Dedifferentiated amniotic fluid mesenchymal stem cell (primary cell): ENCODE measurements around the gene RBM20.
A peak's percentile ranks its signal among the peaks of the same experiment; 100 is the strongest.
"Not testable (repeated sequence)": the region's sequence is repeated elsewhere in the genome, so short reads cannot be mapped to it uniquely, and the experiment has no call there.

ENCODE experiments used
- DNase-seq: peaks from one replicate; pipeline ENCODE4 v3.0.0-alpha.2; 2016; ENCODE audit errors: extremely low spot score

The RBM20 gene

DNA sequence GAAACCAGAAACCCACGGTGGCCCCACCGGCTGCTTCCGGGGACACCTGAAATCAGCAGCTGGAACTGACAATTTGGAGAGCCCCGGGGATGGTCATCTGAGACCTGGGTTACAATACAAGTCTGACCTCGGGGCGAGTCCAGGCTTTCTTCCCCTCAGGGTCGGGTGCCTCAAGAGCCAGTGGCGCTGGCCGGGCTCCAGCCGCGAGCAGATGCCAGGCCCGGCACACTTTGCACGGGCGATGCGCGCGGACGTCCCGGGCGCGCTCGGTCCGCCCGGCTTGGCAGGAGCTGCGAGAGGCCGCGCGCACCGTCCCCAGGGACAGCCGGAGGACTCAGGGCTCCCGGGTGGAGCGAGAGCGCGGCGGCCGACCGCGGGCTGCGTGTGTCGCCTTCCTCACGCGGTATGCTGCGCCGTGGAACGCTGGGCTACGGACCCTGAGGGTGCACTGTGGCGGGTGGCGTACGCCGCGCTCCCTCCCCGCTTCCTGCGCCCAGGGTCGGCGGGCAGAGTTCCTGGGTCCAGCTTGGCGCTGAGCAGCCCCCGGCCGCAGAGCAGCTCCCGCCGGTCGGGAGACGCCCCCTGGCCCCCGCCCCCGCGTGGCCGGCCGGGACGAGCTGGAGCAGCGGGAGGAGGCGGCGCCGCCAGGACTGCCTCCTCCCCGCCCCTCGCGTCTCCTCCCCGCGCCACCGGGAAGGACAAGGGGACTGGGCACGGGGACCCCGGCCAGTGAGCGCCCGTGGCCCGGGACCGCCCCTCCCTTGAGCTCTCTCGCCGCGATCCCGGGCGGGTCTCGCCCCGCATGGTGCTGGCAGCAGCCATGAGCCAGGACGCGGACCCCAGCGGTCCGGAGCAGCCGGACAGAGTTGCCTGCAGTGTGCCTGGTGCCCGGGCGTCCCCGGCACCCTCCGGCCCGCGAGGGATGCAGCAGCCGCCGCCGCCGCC, at the start of gene RBM20:
Gene RBM20, plus strand, starts transcription at position 684 of the 945 bp plus-strand sequence. Its CDS starts 119 bp downstream, at position 803.
- no peak for DNase-seq

DNA sequence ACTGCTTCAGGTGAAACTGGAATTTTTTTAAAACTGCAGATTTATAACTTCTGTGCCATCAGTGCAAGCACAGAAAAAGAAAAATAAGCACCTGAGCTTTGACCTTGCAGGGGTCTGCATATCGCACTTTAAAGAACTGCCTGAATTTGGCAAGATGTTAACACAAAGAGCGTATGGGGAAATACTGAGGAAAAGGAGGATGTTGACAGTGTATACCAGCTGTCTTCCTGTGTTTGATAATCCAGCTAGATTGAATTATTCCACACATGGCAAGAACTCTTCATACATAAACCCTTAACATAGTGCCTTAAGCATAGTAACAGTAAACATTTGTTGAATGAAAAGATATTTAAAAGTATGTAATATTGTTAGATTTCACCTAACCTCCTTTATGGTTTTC, 46.7 kb upstream of the RBM20 start:
- no peak for DNase-seq

DNA sequence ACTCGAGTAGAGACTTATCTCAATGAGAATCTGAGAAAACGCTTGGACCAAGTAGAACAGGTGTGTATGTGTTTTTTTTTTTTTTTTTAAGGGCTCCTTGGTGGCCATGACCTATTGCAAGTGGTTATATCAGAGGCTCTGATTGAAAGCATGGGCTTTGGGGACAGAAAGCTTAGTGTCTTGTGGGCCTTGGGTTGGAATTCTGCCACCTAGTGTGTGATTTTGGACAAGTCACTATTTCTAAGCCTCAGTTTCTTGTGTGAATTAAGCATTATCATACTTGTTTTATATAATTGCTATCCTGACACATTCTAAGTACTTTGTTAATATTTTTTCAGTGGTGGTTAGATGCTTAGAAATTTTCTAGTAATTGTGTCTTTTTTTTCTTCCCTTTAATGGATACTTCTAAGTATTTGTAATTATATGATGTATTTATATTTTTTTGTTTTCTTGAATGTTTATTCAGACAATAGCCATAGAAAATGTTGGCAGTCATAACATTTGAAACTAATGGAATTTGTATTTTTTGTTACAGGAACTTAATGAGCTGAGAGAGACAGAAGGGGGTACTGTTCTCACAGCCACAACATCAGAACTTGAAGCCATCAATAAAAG, 43.5 kb upstream of the RBM20 start:
- DNase-seq: peak; percentile 39

DNA sequence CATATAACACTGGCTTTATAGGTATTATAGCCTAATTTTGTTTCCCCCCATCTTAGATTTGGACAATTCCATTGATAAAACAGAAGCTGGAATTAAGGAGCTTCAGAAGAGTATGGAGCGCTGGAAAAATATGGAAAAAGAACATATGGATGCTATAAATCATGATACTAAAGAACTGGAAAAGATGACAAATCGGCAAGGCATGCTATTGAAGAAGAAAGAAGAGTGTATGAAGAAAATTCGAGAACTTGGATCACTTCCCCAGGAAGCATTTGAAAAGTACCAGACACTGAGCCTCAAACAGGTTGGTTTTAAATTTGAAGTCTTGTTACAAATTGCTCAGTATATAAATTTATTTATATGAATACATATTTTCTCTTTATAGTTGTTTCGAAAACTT, 42.6 kb upstream of the RBM20 start:
- no peak for DNase-seq

DNA sequence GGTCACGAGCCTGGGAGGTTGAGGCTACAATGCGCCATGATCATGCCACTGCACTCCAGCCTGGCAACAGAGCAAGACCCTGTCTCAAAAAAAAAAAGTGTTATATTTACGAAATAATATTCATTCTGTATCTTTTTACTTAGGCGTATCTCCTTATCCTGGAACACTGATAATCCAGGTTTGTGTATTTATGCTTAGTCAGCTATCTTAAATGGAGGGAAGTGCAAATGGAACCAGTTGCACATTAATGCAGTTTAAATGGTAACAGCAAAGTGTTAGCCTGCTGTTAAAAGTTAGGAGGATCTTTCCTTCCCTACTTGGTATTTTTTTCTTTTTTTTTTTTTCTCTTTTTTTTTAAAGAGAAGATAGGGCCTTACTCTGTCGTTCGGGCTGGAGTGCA, 36.0 kb upstream of the RBM20 start:
- DNase-seq: no peak

DNA sequence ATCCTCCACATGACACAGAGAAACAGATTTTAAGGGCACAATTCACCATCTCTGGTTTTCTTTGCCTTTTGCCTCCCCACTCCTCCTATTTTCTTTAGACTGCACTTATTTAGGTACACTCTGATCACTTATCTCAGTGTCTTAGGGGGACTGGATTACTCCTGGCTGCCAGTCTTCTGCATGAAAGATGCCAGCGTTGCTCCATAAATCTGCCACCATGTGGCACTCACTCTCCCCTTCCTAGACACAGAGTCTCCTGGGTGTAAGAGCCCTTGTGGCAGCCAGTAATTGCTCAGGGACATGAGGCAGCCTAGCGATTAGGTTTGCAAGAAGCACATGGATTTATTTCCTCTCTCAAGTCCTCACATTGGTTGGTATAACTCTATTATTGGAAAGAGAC, 34.5 kb upstream of the RBM20 start:
- no peak for DNase-seq

DNA sequence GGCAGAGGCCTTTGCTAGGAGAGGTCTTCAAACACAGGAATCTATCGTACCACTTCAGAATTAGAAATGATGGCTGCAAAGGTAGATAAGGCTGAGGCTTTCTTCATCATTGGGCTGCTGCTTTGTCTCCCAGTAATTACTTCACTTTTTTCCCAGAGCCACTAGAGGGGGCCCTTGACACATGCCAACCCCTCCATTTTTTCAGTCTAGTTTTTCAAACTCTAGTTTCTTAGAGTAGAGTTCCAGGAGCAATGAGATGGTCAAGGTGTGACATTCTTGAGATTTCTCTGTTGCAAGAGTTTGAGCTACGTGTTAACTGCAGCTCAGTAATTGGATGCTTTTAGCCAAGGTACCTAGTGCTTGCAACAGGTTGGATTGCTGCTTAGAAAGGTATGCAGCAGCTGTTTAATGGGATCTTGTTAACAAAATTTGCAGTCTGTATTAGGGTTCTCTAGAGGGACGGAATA, 33.8 kb upstream of the RBM20 start:
- DNase-seq: peak; percentile 36

DNA sequence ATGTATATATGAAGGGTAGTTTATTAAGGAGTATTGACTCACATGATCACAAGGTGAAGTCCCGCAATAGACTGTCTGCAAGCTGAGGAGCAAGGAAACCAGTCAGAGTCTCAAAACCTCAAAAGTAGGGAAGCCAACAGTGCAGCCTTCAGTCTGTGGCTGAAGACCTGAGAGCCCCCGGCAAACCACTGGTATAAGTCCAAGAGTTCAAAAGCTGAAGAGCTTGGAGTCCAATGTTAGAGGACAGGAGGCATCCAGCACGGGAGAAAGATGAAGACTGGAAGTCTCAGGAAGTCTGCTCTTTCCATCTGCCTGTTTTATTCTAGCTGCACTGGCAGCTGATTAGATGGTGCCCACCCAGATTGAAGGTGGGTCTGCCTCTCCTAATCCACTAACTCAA, 33.4 kb upstream of the RBM20 start:
- not testable (repeated sequence) for DNase-seq

DNA sequence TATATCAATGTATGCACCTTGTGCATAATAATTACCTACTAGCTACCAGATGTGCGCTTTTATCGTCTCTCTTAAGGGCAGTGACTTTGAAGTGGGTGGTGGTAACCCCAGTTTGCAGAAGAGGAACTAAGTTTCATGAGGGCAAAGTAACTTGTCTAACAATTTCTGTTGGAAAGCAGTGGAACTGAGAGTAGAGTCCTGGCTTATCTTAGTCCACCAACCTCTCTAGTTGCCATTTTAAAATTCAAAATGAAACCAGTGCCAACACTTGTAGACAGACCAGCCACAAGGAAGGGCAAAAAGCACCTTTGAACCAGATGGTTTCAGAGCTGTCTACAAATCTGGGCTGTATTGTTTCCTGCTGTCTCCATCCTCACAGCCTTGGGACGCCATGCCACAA, 32.0 kb upstream of the RBM20 start:
- DNase-seq: no peak

DNA sequence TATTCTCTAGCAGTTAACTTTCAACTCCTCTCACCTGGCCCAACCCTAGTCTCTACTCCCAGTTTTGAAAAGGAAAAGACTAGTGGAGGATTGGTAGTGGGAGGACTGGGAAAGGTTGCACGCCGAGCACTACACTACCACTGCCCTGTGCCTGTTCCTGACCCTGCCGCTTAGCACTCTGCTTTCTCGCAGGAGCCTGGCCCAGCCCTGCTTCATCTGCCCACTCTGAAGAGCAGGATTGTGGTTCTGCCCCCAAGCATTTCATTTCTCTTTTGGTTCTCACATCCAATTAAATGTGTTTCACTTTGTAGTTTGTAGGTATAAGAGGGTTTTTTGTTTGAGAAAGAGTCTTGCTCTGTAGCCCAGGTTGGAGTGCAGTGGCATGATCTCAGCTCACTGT, 31.5 kb upstream of the RBM20 start:
- DNase-seq: no peak

DNA sequence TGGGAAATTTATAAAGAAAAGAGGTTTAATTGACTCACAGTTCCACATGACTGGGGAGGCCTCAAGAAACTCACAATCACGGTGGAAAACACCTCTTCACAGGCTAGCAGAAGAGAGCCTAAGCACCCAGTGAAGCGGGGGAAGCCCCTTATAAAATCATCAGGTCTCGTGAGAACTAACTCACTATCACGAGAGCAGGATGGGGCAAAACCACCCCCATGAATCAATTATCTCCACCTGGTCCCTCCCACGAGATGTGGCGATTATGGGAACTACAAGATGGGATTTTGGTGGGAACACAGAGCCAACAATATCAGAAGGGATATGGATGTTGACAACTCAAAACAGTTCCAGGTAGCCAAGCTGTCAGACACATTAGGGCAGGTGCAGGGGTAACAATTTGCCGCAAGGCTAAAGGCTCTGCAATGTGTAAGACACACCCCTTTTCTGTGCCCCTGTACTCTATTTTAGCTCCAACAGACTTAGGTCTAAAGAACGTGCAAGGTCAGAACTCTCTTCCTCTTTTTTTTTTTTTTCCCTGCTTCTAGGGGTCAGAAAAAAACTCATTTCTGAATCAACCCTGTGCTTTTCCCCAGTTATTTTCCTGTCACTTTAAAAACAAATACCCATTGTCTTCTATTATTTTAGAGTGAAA, 30.7 kb upstream of the RBM20 start:
- no peak for DNase-seq

DNA sequence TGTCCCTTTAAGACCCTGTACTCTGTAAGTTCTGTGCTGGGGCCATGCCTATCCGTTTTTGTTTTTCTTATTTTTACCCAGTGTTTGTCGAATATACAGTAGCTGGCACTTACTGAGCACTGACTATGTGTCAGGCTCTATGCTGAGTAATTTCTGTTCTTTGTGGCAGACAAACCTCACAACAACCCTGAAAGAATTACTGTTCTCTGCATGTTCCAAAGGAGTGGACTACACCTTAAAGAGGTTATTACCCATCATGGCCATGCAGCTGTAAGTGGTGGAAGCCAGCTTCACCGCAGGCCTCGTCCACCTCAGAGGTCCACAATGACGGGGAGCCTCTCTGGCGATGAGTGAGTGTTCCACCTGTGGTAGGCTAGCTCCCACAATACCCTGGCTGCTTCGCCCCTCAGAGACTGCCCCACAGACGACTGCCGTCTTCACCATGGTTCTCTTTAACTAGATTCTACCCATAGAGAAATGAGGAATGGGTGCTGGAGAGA, 30.1 kb upstream of the RBM20 start:
- DNase-seq: no peak

DNA sequence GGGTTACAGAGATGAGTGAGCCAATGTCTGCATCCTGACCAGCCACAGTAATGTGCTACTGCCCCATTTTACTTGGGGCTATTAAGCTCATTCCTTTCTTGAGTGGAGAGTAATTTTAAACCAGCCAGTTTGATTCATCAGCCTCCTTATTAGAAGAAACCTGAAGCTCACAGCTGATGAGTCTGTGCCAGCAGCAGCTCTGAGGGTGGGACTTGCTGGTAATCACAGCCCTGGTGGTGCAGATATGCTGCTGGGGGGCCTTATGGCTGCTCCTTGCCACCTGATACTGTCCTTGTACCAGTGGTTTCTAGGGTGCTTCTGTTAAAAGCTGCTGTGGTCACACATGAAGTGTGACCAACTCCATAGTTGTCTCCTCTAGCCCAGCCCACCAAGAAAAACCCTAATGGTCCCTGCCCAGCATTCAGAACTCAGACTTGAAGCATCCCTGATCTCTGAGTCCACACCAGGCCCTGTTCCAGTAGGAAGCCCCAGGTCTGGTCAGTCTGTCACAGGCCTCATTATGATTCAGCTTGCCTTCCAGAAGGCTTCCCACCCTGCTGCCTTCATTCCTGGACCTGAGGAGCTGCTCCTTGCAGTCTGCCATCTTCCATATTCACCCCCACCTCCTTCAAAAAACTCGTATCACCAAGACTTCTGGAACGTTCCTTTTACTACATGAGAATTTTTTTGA, 28.9 kb upstream of the RBM20 start:
- DNase-seq: no peak

DNA sequence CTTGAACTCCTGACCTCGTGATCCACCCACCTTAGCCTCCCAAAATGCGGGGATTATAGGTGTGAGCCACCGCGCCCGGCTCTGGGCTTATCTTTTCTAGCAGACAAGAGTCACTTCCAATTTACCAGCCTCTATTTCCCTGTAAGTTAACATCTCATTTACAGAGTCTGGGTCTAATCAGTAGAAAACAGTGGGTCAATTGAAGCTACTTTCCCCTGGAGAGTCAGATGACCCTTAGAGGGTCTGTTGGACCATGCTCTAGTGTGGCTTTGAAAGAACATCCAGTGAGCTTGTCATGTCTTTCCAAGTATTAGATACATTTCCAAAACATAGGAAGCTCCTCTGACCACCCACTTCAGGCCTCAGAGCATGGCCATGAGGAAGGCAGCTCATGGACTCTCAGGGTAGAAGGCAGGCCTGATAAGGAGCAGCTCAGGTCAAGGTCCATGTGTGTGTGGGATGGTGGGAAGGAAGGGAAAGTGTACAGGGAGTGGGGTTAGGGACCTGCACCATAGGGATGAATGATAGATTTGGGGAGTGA, 27.6 kb upstream of the RBM20 start:
- DNase-seq: no peak

DNA sequence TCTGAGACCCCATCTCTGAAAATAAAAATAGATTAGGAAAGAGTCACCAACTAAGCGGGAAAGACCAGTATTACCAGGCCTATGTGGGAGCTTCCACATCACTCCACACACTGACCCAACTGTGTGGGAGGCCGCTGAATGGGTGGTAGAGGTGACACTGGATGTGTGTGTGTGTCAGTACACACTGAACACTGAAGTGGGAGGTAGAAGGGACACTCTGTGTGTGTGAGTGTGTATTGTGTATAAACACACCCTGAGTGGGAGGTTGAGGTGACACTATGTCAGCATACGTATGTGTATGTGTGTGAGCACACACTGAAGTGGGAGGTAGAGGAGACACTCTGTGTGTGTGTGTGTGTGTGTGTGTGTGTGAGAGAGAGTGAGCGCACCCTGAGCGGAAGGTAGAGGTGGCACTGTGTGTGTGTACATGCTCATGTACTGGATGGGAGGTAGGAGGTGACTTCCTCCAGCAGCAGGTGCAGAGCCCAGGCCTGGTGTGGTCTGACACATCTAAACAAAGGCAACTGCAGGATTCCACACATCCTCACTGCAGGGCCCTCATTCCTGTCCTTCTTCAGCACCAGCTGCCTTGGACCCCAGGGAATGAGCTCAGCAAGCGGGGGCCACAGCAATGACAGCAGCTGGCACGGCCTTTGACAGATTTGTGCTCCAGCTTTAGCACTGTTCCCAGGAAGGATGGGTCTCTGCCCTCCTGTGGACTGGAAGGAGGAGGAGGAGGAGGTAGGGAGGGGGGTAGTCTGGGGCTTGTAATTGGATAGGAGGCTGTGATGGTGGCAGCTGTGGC, 26.5 kb upstream of the RBM20 start:
- DNase-seq: no peak

DNA sequence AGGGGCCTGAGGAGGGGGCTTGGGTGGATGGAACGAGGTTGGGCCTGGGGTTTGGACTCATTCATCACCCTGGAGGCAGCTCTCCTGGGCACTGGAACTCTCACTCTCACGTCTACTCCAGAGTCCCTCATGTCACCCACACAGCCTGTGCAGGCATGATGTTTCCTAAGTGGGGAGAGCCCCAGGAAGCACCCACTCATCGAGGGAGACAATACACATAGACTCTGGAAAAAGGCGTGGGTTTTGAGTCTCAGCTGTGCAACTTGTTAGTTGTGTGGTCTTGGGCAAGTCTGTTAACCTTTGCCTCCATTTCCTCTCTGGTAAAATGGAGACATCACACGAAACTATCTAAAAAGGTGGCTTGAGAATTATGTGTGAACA, 25.9 kb upstream of the RBM20 start:
- no peak for DNase-seq

DNA sequence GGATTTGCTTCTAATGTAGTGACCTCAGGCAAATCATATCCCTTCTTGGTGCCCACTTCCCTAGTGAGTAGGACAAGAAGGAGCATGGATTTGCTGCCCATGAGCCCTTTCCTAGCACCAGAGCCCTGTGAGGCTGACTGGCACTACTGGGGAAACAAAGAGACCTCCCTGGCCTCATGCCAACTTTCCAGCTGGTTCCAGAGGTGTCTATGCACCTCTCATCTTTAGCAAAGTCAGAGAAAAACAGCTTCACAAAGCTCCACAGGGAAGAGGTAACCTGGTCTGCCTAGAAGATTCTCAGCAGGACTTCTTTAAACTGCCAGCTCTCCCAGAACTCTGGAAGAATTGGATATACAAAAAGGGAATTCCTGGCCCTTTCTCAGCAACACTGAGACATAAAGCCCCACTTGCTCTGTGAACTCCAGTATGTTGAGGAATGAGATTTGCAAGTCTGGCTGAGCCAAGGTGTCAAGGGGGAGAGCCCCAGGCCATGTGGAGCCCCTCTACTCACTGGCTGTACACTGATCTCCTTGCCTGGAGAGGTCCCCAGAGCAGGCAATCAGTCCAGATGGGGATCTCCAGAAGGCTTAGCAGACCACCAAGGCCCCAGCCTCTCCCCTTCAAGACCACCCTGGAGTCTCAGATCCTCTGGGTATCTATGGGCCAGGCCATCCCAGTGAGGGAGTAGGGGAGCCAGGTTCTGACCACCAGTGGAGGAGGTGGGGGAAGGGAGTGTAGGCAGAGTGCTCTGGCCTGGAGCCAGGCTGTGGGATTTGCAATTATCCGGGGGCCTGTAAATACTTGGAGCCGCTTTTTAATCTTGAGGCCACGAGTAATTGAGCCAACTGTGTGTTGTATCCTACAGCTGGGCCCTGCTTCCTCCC, 24.4 kb upstream of the RBM20 start:
- no peak for DNase-seq

DNA sequence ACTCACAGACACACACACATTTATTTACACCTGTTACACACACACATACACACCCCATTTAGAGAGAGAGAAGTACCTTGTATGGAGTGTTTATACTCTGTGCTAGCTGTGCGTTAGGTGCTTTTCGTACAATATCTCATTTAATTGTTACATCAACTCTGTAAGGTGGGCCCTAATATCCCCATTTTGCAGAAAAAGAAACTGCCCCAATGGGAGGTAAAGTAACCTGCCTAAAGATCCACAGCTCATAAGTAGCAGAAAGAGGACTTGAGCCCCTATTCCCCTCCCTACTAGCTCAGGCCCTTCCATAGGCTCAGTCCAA, 23.8 kb upstream of the RBM20 start:
- DNase-seq: no peak

DNA sequence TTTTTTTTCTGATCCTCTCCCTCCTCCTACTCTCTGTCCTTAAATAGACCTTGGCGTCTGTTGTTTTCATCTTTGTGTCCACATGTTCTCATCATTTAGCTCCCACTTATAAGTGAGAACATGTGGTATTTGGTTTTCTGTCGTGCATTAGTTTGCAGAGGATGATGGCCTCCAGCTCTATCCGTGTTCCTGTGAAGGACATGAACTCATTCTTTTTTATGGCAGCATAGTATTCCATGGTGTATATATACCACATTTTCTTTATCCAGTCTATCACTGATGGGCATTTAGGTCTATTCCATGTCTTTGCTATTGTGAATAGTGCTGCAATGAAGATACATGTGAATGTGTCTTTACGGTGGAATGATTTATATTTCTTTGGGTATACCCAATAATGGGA, 20.8 kb upstream of the RBM20 start:
- DNase-seq: not testable (repeated sequence)

DNA sequence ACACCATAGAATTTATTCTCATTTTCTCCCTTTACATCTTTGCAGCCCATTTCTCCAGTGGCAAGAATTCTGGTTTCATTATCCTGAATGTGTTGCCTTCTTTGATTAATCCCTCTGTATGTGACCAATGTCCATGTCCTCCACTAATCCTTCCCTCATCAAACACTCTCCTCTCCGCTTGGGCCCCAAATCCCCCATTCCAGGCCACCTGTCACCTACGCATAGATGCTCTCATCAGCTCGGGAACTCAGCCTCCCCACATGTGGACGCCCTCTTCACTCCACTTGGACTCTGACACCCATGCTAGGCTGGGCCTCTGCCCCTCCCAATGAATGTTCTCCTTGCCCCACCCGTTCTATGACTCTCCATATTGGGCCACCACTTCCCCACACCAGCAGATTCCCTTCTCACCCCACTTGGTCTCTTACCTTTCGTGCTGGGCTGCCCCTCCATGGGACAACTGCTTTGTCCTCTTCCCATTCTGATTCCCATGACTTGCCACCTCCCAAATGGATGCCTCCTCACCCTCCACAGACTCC, 18.7 kb upstream of the RBM20 start:
- DNase-seq: no peak
